Retinal pigment epithelial cell (primary cell): ENCODE results near the gene ERGIC1.
A peak's percentile ranks its signal among the peaks of the same experiment; 100 is the strongest.

Source experiments
- DNase-seq: peaks from one replicate; pipeline ENCODE4 v3.0.0-alpha.2; 2010; ENCODE audit warnings: low read depth
- H3K4me3 ChIP-seq: 2 replicates; pipeline ENCODE4 v1.5.1; 2011; ENCODE audit warnings: mild to moderate bottlenecking, low read length, control low read depth, moderate library complexity
- TF ChIP-seq, protein P1 (sequence below): conservative IDR thresholded peaks from 2 replicates; pipeline ENCODE4 v1.5.1; 2011; ENCODE audit warnings: low read depth, low read length, control low read depth, inconsistent platforms

ERGIC1 gene

GRCh38 chr5:172939071-172939470 lies 105.0 kb downstream of the ERGIC1 start:
- TF ChIP-seq, protein P1, sequence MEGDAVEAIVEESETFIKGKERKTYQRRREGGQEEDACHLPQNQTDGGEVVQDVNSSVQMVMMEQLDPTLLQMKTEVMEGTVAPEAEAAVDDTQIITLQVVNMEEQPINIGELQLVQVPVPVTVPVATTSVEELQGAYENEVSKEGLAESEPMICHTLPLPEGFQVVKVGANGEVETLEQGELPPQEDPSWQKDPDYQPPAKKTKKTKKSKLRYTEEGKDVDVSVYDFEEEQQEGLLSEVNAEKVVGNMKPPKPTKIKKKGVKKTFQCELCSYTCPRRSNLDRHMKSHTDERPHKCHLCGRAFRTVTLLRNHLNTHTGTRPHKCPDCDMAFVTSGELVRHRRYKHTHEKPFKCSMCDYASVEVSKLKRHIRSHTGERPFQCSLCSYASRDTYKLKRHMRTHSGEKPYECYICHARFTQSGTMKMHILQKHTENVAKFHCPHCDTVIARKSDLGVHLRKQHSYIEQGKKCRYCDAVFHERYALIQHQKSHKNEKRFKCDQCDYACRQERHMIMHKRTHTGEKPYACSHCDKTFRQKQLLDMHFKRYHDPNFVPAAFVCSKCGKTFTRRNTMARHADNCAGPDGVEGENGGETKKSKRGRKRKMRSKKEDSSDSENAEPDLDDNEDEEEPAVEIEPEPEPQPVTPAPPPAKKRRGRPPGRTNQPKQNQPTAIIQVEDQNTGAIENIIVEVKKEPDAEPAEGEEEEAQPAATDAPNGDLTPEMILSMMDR, result peak; percentile 49
- H3K4me3 ChIP-seq, result no peak overlapping the region
- no peak for DNase-seq

- no peak for DNase-seq
- H3K4me3 ChIP-seq, result no peak overlapping the region
- TF ChIP-seq, protein P1, result no peak
Observed at GRCh38 chr5:172939611-172940267, 105.7 kb downstream of the ERGIC1 start.

GRCh38 chr5:172940268-172941066 lies 106.4 kb downstream of the ERGIC1 start:
- TF ChIP-seq, protein P1, result no peak
- no peak overlapping the region for H3K4me3 ChIP-seq
- no peak for DNase-seq

GRCh38 chr5:172941067-172941516 lies 107.0 kb downstream of the ERGIC1 start:
- H3K4me3 ChIP-seq, result no peak overlapping the region
- no peak for DNase-seq

DNA sequence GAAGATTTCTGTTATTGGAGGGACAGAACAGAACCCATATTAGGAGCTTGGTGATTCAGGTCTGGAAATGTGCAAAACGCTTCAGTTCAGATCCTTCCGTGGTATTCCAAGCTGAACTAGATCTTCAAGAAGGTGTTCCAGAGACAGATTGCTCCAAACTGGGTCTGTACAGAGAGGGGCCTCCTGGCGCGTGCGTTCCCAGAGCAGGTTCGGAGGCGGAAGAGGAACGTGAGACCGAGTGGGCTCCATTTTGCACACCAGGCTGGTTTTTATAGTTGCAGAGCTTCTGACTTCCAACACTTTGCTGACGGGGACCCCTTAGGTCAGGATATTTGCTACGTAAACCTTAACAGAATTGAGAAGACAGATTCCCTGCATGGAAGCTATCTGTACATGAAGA lies 108.5 kb downstream of the ERGIC1 start:
- TF ChIP-seq, protein P1, result no peak
- H3K4me3 ChIP-seq, result no peak overlapping the region
- DNase-seq, result no peak

More at GRCh38 chr5:172941067-172941516, 107.0 kb downstream of the ERGIC1 start:
- TF ChIP-seq, protein P1, result no peak

DNA sequence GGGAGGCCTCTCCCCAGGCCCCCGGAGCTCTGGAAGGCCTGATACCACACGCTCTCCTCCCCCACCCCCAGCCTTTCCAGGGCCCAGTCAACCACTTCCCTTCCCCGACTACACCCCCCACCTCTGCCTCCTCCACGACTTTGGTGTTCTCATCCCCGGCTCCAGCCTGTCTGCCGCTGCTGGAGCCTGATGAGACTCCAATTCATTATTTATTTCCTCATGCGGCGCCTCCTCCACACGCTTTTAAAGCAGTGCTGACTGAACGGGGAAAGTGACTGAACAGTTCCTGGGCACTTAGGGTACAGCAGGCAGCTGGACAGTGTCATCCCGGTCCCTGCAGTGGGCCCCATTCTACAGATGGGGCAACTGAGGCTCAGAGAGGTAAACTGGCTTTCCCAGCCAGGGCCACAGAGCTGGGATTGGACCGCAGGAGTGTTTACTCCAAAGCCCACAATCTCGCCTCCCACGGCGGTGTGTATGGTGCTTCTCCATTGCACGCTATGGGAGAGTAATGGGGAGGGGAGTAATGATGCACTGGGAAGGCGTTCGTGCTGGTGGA lies 109.3 kb downstream of the ERGIC1 start:
- TF ChIP-seq, protein P1, result no peak
- no peak overlapping the region for H3K4me3 ChIP-seq
- DNase-seq, result no peak

DNA sequence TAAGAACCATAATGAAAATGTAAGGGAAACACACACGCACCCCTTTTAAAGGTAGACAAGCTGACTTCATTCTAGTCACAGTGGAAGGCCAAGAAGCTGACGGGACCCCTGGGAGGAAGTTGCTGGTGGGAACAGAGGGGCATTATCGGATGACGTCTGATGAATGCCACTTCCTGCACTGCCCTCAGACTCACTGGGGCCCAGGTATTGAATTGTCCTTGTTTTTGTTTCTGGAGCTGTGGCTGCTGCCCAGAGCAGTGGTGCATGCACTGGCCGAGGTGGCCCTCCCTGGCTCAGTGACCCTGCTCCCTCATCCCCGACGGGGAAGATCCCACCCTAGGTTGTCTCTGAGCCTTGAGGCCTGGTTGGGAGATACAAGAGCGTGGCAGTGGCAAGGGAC lies 109.9 kb downstream of the ERGIC1 start:
- H3K4me3 ChIP-seq, result no peak overlapping the region

More for the DNA sequence above, 109.9 kb downstream of the ERGIC1 start:
- no peak for DNase-seq
- TF ChIP-seq, protein P1, result no peak
